ENCODE measurements around the gene PSD. TPM values are rescaled to one million over a fixed set of nuclear protein-coding genes. Genes with fewer than 3 reads are reported as not detected.
A peak's percentile ranks its signal among the peaks of the same experiment; 100 is the strongest.

PSD gene
- total and polyA plus RNA-seq, 2 donors (not counting 3 experiments of a cell fraction or from before 2014, with no cell fraction given): 0.10 to 0.40 TPM

GRCh38 chr10:102461187-102462054 lies 42.8 kb upstream of the PSD start:
- FAIRE-seq (peak; percentile 75), DNase-seq (ENCODE audit: low read depth, low spot score) (peak; percentile 78)
- POLR2A ChIA-PET: no interaction called here
- Histone ChIP-seq H3K36me3 (ENCODE audit: control insufficient read depth in 2 of 2, extremely low read depth in 1 of 2, insufficient read depth in 2 of 2, low read length in 2 of 2) (no peaks in the 10 kb centered on the region), H3K27me3 (ENCODE audit: control insufficient read depth in 2 of 2, insufficient read depth in 2 of 2, low read length in 2 of 2) (peaks cover 0 to 4% of the 10 kb centered on the region in 2 experiments), H3K9me1 (replicated peaks; ENCODE audit: control insufficient read depth, extremely low read depth, insufficient read depth, low read length) (no peaks in the 10 kb centered on the region), H3K4me1 (ENCODE audit: control insufficient read depth, extremely low read depth, insufficient read depth, low read length) (peaks cover 7% of the 10 kb centered on the region), H3K79me2 (ENCODE audit: control insufficient read depth, insufficient read depth, low read length) (no peaks in the 10 kb centered on the region), H4K20me1 (replicated peaks; ENCODE audit: control insufficient read depth, extremely low read depth, insufficient read depth, low read length) (no peaks in the 10 kb centered on the region), H3K9me3 (replicated peaks; ENCODE audit: control insufficient read depth, insufficient read depth, low read length) (no peaks in the 10 kb centered on the region), H3K9ac (replicated peaks; ENCODE audit: extremely low read depth, insufficient read depth, low read length) (peak overlapping the region; percentile 34), H3K4me3 (replicated peaks in 1 of 3; ENCODE audit: insufficient read depth in 1 of 3, low read depth in 1 of 3, low read length in 3 of 3) (peak overlapping the region; percentile 44 to 55 (median 50)), H2AFZ (ENCODE audit: low read depth, low read length) (peak overlapping the region; percentile 94), H3K4me2 (ENCODE audit: insufficient read depth, low read length) (peak overlapping the region; percentile 84), H3K27ac (ENCODE audit: insufficient read depth, low read depth, low read length) (no peak overlapping the region)
- intact Hi-C loops (cut with micrococcal nuclease) (no loop called here), dilution Hi-C loops (cut with MboI; ENCODE audit: extremely low pct_ligation_motif_present, low sequenced_read_pairs) (no loop called here)
- TF ChIP-seq FOS (IDR thresholded peaks at IDR 0.05; ENCODE audit: borderline replicate concordance, insufficient read depth, low read length) (no peak), MAX (IDR thresholded peaks at IDR 0.05; ENCODE audit: insufficient read depth, insufficient read length) (no peak), GATA2 (IDR thresholded peaks at IDR 0.05; ENCODE audit: insufficient read depth, insufficient read length, low read depth, low read length) (no peak), POLR2AphosphoS5 (IDR thresholded peaks at IDR 0.05; ENCODE audit: insufficient read depth, low read depth, low read length) (peak; percentile 26)
- BruUV-seq (replicated peaks): no TSS peak
- CTCF ChIA-PET: interaction anchor here (1.0 to 2.7 kb wide), 7 partner anchors 9 to 122 kb away, joined by 3 to 16 read pairs (median 5); partner anchors contain the start of gene C10orf95

- POLR2A ChIA-PET: no interaction called here
- TF ChIP-seq CTCF (IDR thresholded peaks at IDR 0.05; ENCODE audit: extremely low read depth in 1 of 2, insufficient read depth in 1 of 2, low read depth in 1 of 2, low read length in 2 of 2) (no peak), POLR2AphosphoS5 (IDR thresholded peaks at IDR 0.05; ENCODE audit: insufficient read depth, low read depth, low read length) (no peak), MYC (IDR thresholded peaks at IDR 0.05; ENCODE audit: low read depth, low read length) (no peak), JUN (IDR thresholded peaks at IDR 0.05; ENCODE audit: borderline replicate concordance, insufficient read depth, insufficient read length, low read depth) (no peak), FOS (IDR thresholded peaks at IDR 0.05; ENCODE audit: borderline replicate concordance, insufficient read depth, low read length) (no peak), POLR2A (IDR thresholded peaks at IDR 0.05; ENCODE audit: low read depth, low read length) (no peak), MAX (IDR thresholded peaks at IDR 0.05; ENCODE audit: insufficient read depth, insufficient read length) (no peak), EZH2 (IDR thresholded peaks at IDR 0.05; ENCODE audit: borderline replicate concordance, low read depth, low read length, severe bottlenecking) (no peak), GATA2 (IDR thresholded peaks at IDR 0.05; ENCODE audit: insufficient read depth, insufficient read length, low read depth, low read length) (no peak)
- H3K27me3 ChIP-seq (ENCODE audit: control insufficient read depth in 2 of 2, insufficient read depth in 2 of 2, low read length in 2 of 2): peaks cover 0 to 4% of the 10 kb centered on the region in 2 experiments
Measured at GRCh38 chr10:102460836-102461186, 42.2 kb upstream of the PSD start.

More at GRCh38 chr10:102460836-102461186, 42.2 kb upstream of the PSD start:
- intact Hi-C loops (cut with micrococcal nuclease) (no loop called here), dilution Hi-C loops (cut with MboI; ENCODE audit: extremely low pct_ligation_motif_present, low sequenced_read_pairs) (no loop called here)
- CTCF ChIA-PET: interaction anchor here (1.1 to 2.7 kb wide), 5 partner anchors 9 to 123 kb away, joined by 5 to 16 read pairs (median 5); partner anchors contain the start of gene C10orf95
- DNase-seq (ENCODE audit: low read depth, low spot score): no peak
- H3K27ac ChIP-seq (ENCODE audit: insufficient read depth, low read depth, low read length): no peak overlapping the region
- H4K20me1 ChIP-seq (replicated peaks; ENCODE audit: control insufficient read depth, extremely low read depth, insufficient read depth, low read length): no peaks in the 10 kb centered on the region
- H3K36me3 ChIP-seq (ENCODE audit: control insufficient read depth in 2 of 2, extremely low read depth in 1 of 2, insufficient read depth in 2 of 2, low read length in 2 of 2): no peaks in the 10 kb centered on the region
- no peaks in the 10 kb centered on the region for H3K9me3 ChIP-seq (replicated peaks; ENCODE audit: control insufficient read depth, insufficient read depth, low read length)
- peak overlapping the region in 2 of 3 experiments; percentile 50 to 55 for H3K4me3 ChIP-seq (replicated peaks in 1 of 3; ENCODE audit: insufficient read depth in 1 of 3, low read depth in 1 of 3, low read length in 3 of 3)
- FAIRE-seq: no peak
- no TSS peak for BruUV-seq (replicated peaks)
- H3K4me2 ChIP-seq (ENCODE audit: insufficient read depth, low read length): peak overlapping the region; percentile 84
- peak overlapping the region; percentile 34 for H3K9ac ChIP-seq (replicated peaks; ENCODE audit: extremely low read depth, insufficient read depth, low read length)
- H3K9me1 ChIP-seq (replicated peaks; ENCODE audit: control insufficient read depth, extremely low read depth, insufficient read depth, low read length): no peaks in the 10 kb centered on the region
- no peaks in the 10 kb centered on the region for H3K79me2 ChIP-seq (ENCODE audit: control insufficient read depth, insufficient read depth, low read length)
- peaks cover 7% of the 10 kb centered on the region for H3K4me1 ChIP-seq (ENCODE audit: control insufficient read depth, extremely low read depth, insufficient read depth, low read length)
- H2AFZ ChIP-seq (ENCODE audit: low read depth, low read length): peak overlapping the region; percentile 94
